K562 (cell line): Measurements from ENCODE around the gene CXCL12. TPM values are rescaled to one million over a fixed set of nuclear protein-coding genes. Genes with fewer than 3 reads are reported as not detected.

Source experiments
- ATAC-seq: fragments of 200-7000 bp; cut with Tn5 transposase; 3 replicates; pipeline ENCODE4 v1.9.1; 2020; ENCODE audit warnings: moderate library complexity
- BruUV-seq: library from RNA; stranded (reverse); fragments of 400-500 nt; replicated peaks from 2 replicates; lab custom pipeline; 2021; lab: Mats Ljungman, UMichigan
- CTCF ChIA-PET: fragments of 300-600 bp; formaldehyde crosslinking; extraction: SDS; loops from one replicate; lab custom pipeline; 2021; ENCODE audit warnings: low intra/inter-chr PET ratio; lab: Yijun Ruan, JAX
- POLR2A ChIA-PET: fragments of 300-600, 350-650 bp; sonication (Branson Sonifier 250); formaldehyde crosslinking; extraction: SDS; loops from one replicate; lab custom pipeline; 2021; ENCODE audit warnings: antibody characterized with exemption, inconsistent platforms; lab: Yijun Ruan, JAX
- DNase-seq, 4 experiments: peaks; one replicate each; pipeline versions ENCODE4 v3.0.0 to v3.0.0-alpha.2; 2011 to 2018; ENCODE audit warnings: low spot score in 3 of 4, mixed read lengths in 3 of 4; ENCODE audit errors: extremely low read depth in 1 of 4
- FAIRE-seq: peaks from 2 replicates; lab custom pipeline; 2011; peaks lifted over from hg19 to GRCh38; lab: Jason Lieb, UNC
- H2AFZ ChIP-seq: 2 replicates; pipeline ENCODE4 v1.6.0; 2011; ENCODE audit warnings: low read depth, low read length, control low read depth, inconsistent platforms
- H3K27ac ChIP-seq: fragments of 200-600 bp; 3 replicates; pipeline ENCODE4 v1.8.0; 2011; ENCODE audit warnings: low read depth, mild to moderate bottlenecking, control low read depth, inconsistent platforms, low read length, moderate library complexity, mixed read lengths; ENCODE audit errors: extremely low read depth
- H3K27me3 ChIP-seq, 2 experiments: fragments of 300-600 bp in 1 of 2; 2 replicates in 1 of 2; 3 replicates in 1 of 2; pipeline versions ENCODE4 v1.6.0 to v1.8.0; 2011; ENCODE audit warnings: inconsistent platforms in 2 of 2, low read length in 2 of 2, mild to moderate bottlenecking in 1 of 2, mixed read lengths in 1 of 2, moderate library complexity in 1 of 2; ENCODE audit not compliant: control insufficient read depth in 2 of 2, insufficient read depth in 2 of 2
- H3K36me3 ChIP-seq: fragments of 300-600 bp; 3 replicates; pipeline ENCODE4 v1.8.0; 2011; ENCODE audit warnings: mild to moderate bottlenecking, low read length, inconsistent platforms; ENCODE audit not compliant: control insufficient read depth, insufficient read depth
- H3K4me1 ChIP-seq, 2 experiments: fragments of 200-600 bp in 1 of 2; replicated peaks in 1 of 2; 2 replicates in 1 of 2; 3 replicates in 1 of 2; pipeline versions ENCODE4 v1.5.1 to v1.8.0; 2011; ENCODE audit warnings: inconsistent platforms in 2 of 2, low read length in 2 of 2, mild to moderate bottlenecking in 1 of 2, mixed read lengths in 1 of 2, moderate library complexity in 1 of 2; ENCODE audit not compliant: control insufficient read depth in 2 of 2, insufficient read depth in 2 of 2
- H3K4me2 ChIP-seq: 2 replicates; pipeline ENCODE4 v1.6.1; 2011; ENCODE audit warnings: low read length, control low read depth, inconsistent platforms, mixed read lengths; ENCODE audit not compliant: insufficient read depth
- H3K4me3 ChIP-seq: fragments of 200-600 bp; sonication (generic), shearing (Covaris generic); 2 replicates; pipeline ENCODE4 v1.5.1; 2016; ENCODE audit warnings: control low read depth, inconsistent platforms
- H3K79me2 ChIP-seq: fragments of 200-600 bp; 3 replicates; pipeline ENCODE4 v1.8.0; 2011; ENCODE audit warnings: low read length, inconsistent platforms; ENCODE audit not compliant: control insufficient read depth, insufficient read depth
- H3K9ac ChIP-seq, 2 experiments: 2 replicates each; pipeline versions ENCODE4 v1.6.0 to v1.6.1; 2011; ENCODE audit warnings: low read depth in 2 of 2, low read length in 2 of 2, control low read depth in 1 of 2, inconsistent platforms in 1 of 2, mild to moderate bottlenecking in 1 of 2, mixed read lengths in 1 of 2; ENCODE audit not compliant: insufficient read depth in 1 of 2
- H3K9me1 ChIP-seq: one replicate; pipeline ENCODE4 v1.6.0; 2011; ENCODE audit warnings: inconsistent platforms, mild to moderate bottlenecking, low read length, moderate library complexity; ENCODE audit not compliant: control insufficient read depth, insufficient read depth
- H3K9me3 ChIP-seq: replicated peaks from 2 replicates; pipeline ENCODE4 v1.5.1; 2011; ENCODE audit warnings: low read depth, low read length, inconsistent platforms; ENCODE audit not compliant: control insufficient read depth, insufficient read depth
- H4K20me1 ChIP-seq: replicated peaks from 2 replicates; pipeline ENCODE4 v1.6.1; 2011; ENCODE audit warnings: low read length, inconsistent platforms, mixed read lengths; ENCODE audit not compliant: control insufficient read depth, insufficient read depth
- BCL6 ChIP-seq: fragments of 250-450 bp; sonication (Bioruptor Pico); IDR thresholded peaks from 2 replicates; pipeline ENCODE4 v1.4.0; 2020
- CBFA2T3 ChIP-seq: fragments of 450-650 bp; IDR thresholded peaks from 2 replicates; pipeline ENCODE4 v1.6.1; 2017
- HDAC8 ChIP-seq: fragments of 450-650 bp; IDR thresholded peaks from 2 replicates; pipeline ENCODE4 v1.6.1; 2016; ENCODE audit warnings: mild to moderate bottlenecking, missing genetic modification characterization, moderate library complexity, missing compliant biosample characterization
- ILK ChIP-seq: fragments of 450-650 bp; IDR thresholded peaks from 2 replicates; pipeline ENCODE4 v1.6.1; 2016; ENCODE audit warnings: missing genetic modification characterization, low read depth, mild to moderate bottlenecking, missing compliant biosample characterization, moderate library complexity, borderline replicate concordance
- PTBP1 ChIP-seq: fragments of 200-400 bp; formaldehyde crosslinking; IDR thresholded peaks from 2 replicates; pipeline ENCODE4 v1.6.1; 2017; ENCODE audit warnings: low read depth, low read length
- PTRF ChIP-seq: fragments of 450-650 bp; IDR thresholded peaks from 2 replicates; pipeline ENCODE4 v1.6.1; 2016; ENCODE audit warnings: mild to moderate bottlenecking, missing genetic modification characterization, missing compliant biosample characterization
- SMARCC2 ChIP-seq: fragments of 450-650 bp; IDR thresholded peaks from 2 replicates; pipeline ENCODE4 v1.6.1; 2017; ENCODE audit warnings: antibody characterized with exemption, moderate library complexity, mild to moderate bottlenecking, low read depth
- TAL1 ChIP-seq: fragments of 450-650 bp; IDR thresholded peaks from 2 replicates; pipeline ENCODE4 v1.6.1; 2016; ENCODE audit warnings: mild to moderate bottlenecking
- ZC3H11A ChIP-seq: IDR thresholded peaks from 2 replicates; pipeline ENCODE4 v1.6.1; 2012; ENCODE audit warnings: low read depth, low read length, improper control_type of control experiment
- ZKSCAN1 ChIP-seq: fragments of 150-350 bp; IDR thresholded peaks from 2 replicates; pipeline ENCODE4 v1.6.1; 2016; ENCODE audit warnings: low read depth, low read length
- WGBS: fragments of 100-300 bp; shearing (Covaris generic); methylation state at CpG from one replicate; pipeline ENCODE4 v1.1.6; 2016; ENCODE audit warnings: low coverage, mixed read lengths; ENCODE audit not compliant: insufficient coverage; ENCODE audit errors: missing lambda C conversion rate; 5-methylcytosine and 5-hydroxymethylcytosine counted together
- in situ Hi-C: fragments of 300-500 bp; cut with MboI; formaldehyde crosslinking; loops from 4 replicates; pipeline ENCODE4 v1.15.0; 2018; ENCODE audit warnings: inconsistent platforms, mixed read lengths
- intact Hi-C: fragments of 100-400 bp; cut with micrococcal nuclease; formaldehyde crosslinking; loops from 2 replicates; pipeline ENCODE4 v1.14.2; 2022
- polyA plus RNA-seq, 8 experiments: library from polyadenylated mRNA; depleted of rRNA in 4 of 8; stranded (reverse) in 5 of 8; unstranded in 3 of 8; fragments of >200 nt; fragmentation: Nextera tagmentation in 2 of 8; fragmentation: Illumina TruSeq in 1 of 8; extraction: Ambion mirVana in 2 of 8; extraction: Trizol in 1 of 8; gene quantifications; 2 replicates each; pipeline versions ENCODE4 v1.2.1 to v1.2.3, GENCODE V29; 2011 to 2014; ENCODE audit warnings: inconsistent platforms in 1 of 8, missing spikeins in 1 of 8
- total RNA-seq, 7 experiments: library from RNA; depleted of rRNA in 6 of 7; stranded (reverse); fragments of >200 nt in 6 of 7; fragmentation: Illumina TruSeq in 2 of 7; extraction: Trizol in 2 of 7; gene quantifications; 2 replicates each; pipeline versions ENCODE4 v1.2.1 to v1.2.3, GENCODE V29; 2011 to 2021; ENCODE audit warnings: low replicate concordance in 1 of 7
- TF ChIP-seq, protein P1 (sequence below): sonication (generic); formaldehyde crosslinking; IDR thresholded peaks from 2 replicates; pipeline ENCODE4 v1.8.0; 2022; ENCODE audit warnings: missing genetic modification reagents, mild to moderate bottlenecking, moderate library complexity, borderline replicate concordance
- TF ChIP-seq, protein P2 (sequence below): fragments of 250-450 bp; sonication (Bioruptor Pico); IDR thresholded peaks from 2 replicates; pipeline ENCODE4 v1.5.0; 2020; ENCODE audit warnings: mild to moderate bottlenecking, borderline replicate concordance
- TF ChIP-seq, protein P3 (sequence below): fragments of 450-650 bp; formaldehyde crosslinking; IDR thresholded peaks from 2 replicates; pipeline ENCODE4 v1.4.0; 2022; ENCODE audit warnings: missing genetic modification characterization
- TF ChIP-seq, protein P4 (sequence below): fragments of 250-450 bp; sonication (Bioruptor Pico); IDR thresholded peaks from 2 replicates; pipeline ENCODE4 v1.5.0; 2021

CXCL12 gene
- total and polyA plus RNA-seq, 9 of the 15 experiments (the other 6 are each of a cell fraction or from before 2014, with no cell fraction given) = 0.18 TPM; not detected in 8

DNA sequence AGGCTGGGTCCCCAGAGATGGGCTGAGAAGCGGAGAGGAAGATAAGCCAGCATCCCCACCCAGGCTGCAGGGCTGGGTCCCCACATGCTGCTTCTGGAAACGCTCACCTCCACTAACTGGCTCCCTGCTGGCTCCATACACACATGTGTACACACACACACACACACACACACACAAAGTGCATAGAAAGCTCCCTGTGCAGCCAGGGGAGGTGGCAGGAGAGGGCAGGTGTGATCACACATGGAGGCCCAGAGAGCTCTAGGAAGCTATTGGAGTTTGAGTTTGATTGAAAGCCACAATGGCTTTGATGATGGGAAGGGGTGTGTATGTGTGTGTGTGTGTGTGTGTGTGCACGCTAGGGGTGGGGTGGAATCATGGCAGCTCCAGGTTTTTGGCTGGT lies 29.3 kb downstream of the CXCL12 start:
- no peak overlapping the region for H2AFZ ChIP-seq
- no TSS peak for BruUV-seq
- TF ChIP-seq ILK (tag) (no peak), TAL1 (no peak), ZKSCAN1 (no peak), ZC3H11A (no peak), PTBP1 (no peak), PTRF (tag) (no peak), HDAC8 (tag) (no peak), BCL6 (CRISPR knock-in tag) (no peak), CBFA2T3 (no peak), SMARCC2 (no peak)
- TF ChIP-seq, protein P1, sequence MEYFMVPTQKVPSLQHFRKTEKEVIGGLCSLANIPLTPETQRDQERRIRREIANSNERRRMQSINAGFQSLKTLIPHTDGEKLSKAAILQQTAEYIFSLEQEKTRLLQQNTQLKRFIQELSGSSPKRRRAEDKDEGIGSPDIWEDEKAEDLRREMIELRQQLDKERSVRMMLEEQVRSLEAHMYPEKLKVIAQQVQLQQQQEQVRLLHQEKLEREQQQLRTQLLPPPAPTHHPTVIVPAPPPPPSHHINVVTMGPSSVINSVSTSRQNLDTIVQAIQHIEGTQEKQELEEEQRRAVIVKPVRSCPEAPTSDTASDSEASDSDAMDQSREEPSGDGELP (CRISPR knock-in tag) = no peak
- TF ChIP-seq, protein P2, sequence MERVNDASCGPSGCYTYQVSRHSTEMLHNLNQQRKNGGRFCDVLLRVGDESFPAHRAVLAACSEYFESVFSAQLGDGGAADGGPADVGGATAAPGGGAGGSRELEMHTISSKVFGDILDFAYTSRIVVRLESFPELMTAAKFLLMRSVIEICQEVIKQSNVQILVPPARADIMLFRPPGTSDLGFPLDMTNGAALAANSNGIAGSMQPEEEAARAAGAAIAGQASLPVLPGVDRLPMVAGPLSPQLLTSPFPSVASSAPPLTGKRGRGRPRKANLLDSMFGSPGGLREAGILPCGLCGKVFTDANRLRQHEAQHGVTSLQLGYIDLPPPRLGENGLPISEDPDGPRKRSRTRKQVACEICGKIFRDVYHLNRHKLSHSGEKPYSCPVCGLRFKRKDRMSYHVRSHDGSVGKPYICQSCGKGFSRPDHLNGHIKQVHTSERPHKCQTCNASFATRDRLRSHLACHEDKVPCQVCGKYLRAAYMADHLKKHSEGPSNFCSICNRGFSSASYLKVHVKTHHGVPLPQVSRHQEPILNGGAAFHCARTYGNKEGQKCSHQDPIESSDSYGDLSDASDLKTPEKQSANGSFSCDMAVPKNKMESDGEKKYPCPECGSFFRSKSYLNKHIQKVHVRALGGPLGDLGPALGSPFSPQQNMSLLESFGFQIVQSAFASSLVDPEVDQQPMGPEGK (CRISPR knock-in tag) = no peak
- TF ChIP-seq, protein P3, sequence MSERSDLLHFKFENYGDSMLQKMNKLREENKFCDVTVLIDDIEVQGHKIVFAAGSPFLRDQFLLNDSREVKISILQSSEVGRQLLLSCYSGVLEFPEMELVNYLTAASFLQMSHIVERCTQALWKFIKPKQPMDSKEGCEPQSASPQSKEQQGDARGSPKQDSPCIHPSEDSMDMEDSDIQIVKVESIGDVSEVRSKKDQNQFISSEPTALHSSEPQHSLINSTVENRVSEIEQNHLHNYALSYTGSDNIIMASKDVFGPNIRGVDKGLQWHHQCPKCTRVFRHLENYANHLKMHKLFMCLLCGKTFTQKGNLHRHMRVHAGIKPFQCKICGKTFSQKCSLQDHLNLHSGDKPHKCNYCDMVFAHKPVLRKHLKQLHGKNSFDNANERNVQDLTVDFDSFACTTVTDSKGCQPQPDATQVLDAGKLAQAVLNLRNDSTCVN = no peak
- TF ChIP-seq, protein P4, sequence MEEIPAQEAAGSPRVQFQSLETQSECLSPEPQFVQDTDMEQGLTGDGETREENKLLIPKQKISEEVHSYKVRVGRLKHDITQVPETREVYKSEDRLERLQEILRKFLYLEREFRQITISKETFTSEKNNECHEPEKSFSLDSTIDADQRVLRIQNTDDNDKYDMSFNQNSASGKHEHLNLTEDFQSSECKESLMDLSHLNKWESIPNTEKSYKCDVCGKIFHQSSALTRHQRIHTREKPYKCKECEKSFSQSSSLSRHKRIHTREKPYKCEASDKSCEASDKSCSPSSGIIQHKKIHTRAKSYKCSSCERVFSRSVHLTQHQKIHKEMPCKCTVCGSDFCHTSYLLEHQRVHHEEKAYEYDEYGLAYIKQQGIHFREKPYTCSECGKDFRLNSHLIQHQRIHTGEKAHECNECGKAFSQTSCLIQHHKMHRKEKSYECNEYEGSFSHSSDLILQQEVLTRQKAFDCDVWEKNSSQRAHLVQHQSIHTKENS = no peak
- no peak overlapping the region for H3K4me2 ChIP-seq
- no peaks in the 10 kb centered on the region for H3K4me1 ChIP-seq
- FAIRE-seq = no peak
- no peak overlapping the region for H3K4me3 ChIP-seq
- no peaks in the 10 kb centered on the region for H3K9me3 ChIP-seq
- no peak overlapping the region for H3K27ac ChIP-seq
- ChIA-PET POLR2A (no interaction called here), CTCF (no interaction called here)
- no peaks in the 10 kb centered on the region for H3K9me1 ChIP-seq
- DNase-seq = no peak
- peaks cover 4% of the 10 kb centered on the region; the same call in 1 of the 2 replicates for H4K20me1 ChIP-seq
- H3K27me3 ChIP-seq = peaks cover 8 to 49% of the 10 kb centered on the region in 2 experiments; a peak in 3 of 5 replicates
- in situ Hi-C loops (no loop called here), intact Hi-C loops (no loop called here)
- no peaks in the 10 kb centered on the region for H3K79me2 ChIP-seq
- H3K9ac ChIP-seq = no peak overlapping the region
- 4% methylated on average over 2 of the region's 3 CpGs for WGBS
- ATAC-seq = no peak
- H3K36me3 ChIP-seq = no peaks in the 10 kb centered on the region
